ENCODE results near the gene NUTM2F.
A peak's percentile ranks its signal among the peaks of the same experiment; 100 is the strongest.
"Not testable (repeated sequence)": the region's sequence is repeated elsewhere in the genome, so short reads cannot be mapped to it uniquely, and the experiment has no call there.

The NUTM2F gene, protein sequence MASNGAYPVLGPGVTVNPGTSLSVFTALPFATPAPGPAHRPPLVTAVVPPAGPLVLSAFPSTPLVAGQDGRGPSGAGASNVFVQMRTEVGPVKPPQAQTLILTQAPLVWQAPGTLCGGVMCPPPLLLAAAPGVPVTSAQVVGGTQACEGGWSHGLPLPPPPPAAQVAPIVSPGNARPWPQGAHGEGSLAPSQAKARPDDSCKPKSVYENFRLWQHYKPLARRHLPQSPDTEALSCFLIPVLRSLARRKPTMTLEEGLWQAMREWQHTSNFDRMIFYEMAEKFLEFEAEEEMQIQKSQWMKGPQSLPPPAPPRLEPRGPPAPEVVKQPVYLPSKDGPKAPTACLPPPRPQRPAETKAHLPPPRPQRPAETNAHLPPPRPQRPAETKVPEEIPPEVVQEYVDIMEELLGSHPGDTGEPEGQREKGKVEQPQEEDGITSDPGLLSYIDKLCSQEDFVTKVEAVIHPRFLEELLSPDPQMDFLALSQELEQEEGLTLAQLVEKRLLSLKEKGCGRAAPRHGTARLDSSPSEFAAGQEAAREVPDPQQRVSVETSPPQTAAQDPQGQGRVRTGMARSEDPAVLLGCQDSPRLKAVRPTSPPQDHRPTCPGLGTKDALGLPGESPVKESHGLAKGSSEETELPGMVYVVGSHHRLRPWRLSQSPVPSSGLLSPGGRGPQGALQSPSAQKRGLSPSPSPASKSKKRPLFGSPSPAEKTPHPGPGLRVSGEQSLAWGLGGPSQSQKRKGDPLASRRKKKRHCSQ

DNA sequence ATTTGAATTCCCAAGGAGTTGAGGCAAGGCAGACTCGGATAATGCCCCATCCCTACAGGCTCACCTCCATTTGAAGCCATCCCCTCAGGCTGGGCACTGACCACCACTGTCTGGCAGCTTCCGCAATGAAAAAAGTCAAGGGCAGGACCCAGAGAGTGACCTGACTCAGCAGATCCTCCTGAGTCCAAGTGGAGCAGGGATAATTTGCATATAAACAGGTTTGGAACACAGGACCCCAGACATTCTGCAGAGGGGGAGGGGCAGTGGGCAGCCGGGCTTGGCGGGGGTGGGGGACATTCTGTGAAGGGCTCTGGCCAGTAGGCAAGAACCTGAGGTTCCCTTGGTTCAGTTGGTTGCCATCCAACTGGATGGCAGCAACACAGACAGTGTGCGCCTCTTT lies at the start of gene NUTM2F:
Gene NUTM2F, minus strand, starts transcription at position 101 of the 400 bp plus-strand sequence. Its CDS starts 21 bp downstream, at position 80.
- DNase-seq: not testable (repeated sequence)

DNA sequence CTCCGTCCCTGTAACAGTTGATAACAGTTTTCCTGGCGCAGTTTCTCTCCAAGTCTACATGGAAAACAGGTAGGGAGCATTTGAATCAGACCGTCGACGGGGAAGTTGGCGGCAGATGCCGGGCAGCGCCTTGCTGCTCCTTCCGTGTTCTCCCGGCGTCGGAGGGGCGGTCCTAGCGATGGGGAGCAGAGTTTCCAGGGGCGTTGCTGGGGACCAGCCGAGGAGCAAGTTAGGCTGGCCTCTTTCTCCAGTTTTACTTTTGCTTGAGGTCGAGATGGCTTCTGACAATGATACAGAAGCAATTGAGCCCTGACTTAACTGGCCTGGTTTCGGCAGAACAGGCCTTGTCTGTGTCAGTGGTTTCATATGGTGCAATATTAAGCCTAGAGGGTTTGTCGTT lies 46.8 kb upstream of the NUTM2F start:
- not testable (repeated sequence) for DNase-seq

DNA sequence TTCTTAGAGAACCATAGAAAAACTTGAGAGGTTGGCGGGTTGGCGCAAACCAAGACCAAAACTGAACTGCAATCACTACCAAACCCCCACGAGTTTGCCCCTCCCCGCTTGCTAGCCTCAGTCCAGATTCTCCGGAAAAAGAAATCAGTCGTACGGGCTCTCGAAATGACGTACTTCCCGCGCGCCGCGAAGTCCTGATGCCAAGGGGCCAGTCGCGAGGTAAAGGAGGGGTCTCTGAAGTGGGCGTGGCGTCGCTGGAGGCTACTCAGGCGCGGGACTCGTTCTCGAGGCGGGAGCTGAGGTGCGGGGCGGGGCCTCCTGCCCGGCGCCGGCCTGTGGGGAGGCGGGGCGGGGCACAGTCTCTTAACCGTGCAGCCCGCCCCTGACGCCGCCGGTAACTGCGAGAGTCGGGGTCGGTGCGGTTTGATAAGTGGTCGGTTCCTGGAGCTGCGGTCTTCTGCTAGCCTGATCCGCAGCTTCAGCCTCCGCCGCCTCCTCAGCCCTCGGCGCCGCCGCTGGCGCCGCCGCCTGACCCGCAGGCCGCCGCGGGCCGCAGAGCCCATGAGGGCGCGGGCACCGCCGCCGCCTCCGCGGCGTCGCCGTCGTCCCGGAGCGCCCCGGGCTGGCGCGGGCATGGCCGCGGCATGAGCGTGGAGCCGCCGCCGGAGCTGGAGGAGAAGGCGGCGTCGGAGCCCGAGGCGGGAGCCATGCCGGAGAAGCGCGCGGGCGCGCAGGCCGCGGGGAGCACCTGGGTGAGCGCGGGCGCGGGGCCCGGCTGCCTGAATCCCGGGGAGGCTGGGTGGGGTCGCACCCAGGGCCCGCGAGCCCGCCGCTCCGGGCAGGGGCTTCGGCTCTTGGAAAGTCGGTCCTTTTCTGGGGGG lies 46.0 kb upstream of the NUTM2F start:
- DNase-seq: peak; percentile 15

DNA sequence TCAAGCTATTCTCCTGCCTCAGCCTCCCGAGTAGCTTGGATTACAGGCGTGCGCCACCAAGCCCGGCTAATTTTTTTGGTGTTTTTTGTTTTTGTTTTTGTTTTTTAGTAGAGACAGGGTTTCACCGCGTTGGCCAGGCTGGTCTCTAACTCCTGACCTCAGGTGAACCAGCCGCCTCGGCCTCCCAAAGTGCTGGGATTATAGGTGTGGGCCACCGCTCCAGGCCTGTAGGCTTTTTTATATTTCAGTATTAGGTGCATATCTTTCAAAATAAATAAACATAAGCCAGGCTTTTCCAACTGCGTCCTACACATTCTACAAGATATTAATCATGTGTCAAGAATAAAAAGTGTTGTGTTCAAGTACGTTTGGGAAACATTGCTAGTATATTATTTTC lies 45.3 kb upstream of the NUTM2F start:
- not testable (repeated sequence) for DNase-seq

DNA sequence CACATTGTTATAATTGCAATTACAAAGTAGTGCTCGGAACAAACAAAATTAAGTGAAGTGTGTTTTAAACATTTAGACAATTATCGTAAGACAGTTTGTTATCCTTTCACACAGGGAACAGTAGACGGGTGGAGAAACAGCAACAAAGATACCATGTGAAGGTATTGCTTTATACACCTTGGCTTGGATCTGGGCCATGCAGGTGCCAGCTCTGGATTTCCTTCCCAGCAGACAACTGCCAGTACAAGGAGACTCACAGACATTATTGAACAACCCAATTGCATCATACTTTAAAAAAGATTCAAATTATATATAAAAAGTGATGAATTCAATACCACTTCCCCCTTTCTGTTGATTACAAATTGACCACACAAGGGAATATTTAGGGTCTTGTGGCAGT lies 41.8 kb upstream of the NUTM2F start:
- not testable (repeated sequence) for DNase-seq

DNA sequence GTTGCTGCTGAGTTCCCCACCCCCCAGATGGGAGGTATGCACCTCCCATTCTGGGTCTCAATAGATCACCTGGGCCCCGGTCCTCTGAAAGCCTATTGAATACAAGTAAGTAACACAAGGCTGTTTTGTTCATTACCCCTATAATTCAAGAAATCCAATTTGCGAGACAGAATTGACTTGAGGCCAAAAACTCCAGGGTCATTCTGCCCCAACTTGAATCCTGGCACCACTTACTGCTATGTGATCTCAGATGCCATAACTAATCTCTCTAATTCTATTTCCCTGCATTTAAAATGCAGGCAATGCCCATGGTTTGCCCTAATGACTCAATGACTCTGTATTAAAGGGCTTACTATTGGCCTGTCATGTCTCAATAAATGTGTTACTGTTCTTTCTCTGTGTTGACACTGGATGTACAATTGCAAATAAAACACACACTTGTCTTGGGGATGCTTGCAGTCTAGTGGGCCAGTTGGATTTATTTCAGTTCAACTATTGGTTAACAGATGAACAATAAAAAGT lies 35.7 kb upstream of the NUTM2F start:
- DNase-seq: not testable (repeated sequence)

DNA sequence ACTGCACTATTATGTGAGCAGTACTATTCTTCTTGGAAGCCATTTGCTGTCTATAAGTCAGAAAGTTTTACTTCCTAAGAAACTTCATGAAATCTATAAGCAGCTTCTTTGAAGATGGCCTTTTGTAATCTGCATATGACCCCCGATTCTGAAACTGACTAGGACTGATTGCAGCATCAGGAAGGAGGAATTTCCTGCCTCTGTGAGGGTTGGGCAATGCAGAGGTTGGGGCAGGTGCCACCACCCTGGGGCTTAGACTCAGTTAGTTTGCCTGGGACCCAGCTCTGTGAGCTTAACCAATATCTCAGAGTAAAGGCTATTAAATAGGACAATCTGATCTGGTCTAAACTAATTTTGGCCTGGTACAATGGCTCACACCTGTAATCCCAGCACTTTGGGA lies 28.7 kb upstream of the NUTM2F start:
- DNase-seq: not testable (repeated sequence)

DNA sequence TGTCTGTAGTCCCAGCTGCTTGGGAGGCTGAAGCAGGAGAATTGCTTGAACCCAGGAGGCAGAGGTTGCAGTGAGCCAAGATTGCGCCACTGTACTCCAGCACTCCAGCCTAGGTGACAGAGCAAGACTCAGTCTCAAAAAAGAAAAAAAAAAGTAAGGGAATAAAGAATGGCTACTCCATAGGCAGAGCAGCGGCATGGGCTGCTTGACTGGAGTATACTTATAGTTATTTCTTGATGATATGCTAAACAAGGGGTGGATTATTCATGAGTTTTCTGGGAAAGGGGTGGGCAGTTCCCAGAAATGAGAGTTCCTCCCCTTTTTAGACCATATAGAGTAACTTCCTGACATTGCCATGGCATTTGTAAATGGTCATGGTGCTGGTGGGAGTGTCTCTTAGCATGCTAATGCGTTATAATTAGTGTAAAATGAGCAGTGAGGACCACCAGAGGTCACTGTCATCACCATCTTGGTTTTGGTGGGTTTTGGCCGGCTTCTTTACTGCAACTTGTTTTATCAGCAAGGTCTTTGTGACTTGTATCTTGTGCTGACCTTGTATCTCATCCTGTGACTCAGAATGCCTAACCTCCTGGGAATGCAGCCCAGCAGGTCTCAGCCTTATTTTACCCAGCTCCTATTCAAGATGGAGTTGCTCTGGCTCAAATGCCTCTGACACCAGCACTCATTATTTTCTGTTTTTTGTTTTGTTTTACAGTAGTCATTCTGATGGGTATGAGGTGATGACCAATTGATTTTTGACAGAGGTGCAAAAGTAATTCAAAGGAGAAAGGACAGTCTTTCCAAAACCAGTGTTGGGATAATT lies 23.7 kb upstream of the NUTM2F start:
- DNase-seq: not testable (repeated sequence)

DNA sequence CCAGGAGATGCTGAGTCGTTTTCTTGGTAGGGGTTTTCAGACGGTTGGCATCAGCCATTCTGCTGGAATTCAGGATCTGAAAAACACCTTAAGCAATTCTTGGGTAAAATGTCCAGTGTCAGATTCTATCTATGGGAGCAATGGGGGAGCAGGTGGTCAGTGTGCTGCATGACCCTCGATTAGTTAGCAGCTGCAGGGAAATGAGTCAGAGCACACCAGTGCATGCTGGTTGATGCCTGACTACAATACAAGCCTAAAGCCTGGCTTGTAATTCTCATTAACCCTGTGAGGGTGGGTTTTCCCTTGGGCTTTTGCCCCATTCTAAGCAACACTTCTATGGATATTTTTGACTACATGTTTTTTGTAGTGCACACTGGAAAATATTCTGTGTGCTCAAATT lies 20.3 kb upstream of the NUTM2F start:
- not testable (repeated sequence) for DNase-seq

DNA sequence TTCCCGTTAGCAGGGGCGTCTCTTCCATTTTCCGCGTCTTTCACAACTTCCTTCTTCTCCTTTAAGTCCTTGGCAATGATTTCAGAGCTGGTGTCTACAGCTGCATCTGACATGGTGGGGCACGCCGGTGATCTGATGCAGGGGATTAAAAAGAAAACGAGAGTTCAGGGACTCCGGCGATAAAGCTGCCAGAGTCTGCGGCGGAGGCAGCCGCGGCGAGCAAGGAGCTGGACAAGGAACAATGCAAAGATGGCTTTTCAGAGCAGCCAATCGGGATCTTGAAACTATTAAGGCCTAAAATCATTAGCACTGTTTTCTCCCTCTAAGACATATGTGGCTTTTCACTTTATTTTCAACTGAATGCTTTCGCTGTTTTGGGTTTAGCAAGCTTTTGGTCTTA lies 19.0 kb upstream of the NUTM2F start:
- not testable (repeated sequence) for DNase-seq

DNA sequence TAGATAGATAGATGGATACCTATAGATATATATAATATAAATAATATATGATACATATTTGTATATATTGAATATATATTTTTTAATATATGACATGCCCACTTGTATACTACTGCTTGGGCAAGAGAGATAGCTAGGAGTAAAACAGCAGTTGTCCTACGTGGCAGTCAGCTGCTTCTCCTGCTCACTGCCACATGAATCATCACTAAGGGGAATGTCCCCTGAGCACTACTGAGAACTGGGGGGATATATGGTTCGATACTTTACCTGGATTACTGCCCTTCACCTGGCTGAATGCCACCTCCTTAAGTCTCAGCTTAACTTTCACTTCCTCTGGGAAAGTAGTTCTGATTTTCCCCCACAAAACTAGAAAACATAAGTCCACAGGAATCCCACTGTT lies 13.3 kb upstream of the NUTM2F start:
- DNase-seq: not testable (repeated sequence)

DNA sequence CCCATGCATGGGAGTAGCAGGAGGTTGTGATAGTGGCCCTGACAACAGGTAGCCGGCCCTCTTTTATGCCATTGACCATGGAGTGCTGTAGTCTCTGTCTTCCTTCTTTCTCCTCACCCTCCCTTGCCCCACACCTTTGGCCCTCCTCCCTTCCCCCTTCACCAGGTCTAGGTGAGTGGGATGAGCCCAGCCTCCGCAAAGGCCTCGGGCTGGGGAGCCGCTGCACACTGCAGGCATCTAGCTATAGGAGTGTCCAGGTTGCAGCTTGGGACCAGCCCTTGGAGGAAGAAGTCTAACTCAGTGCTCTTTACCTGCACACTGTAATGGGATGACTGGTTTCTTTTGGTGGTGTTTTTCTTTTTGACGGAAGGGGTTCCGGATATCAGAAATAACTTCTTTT lies 12.3 kb upstream of the NUTM2F start:
- DNase-seq: not testable (repeated sequence)

DNA sequence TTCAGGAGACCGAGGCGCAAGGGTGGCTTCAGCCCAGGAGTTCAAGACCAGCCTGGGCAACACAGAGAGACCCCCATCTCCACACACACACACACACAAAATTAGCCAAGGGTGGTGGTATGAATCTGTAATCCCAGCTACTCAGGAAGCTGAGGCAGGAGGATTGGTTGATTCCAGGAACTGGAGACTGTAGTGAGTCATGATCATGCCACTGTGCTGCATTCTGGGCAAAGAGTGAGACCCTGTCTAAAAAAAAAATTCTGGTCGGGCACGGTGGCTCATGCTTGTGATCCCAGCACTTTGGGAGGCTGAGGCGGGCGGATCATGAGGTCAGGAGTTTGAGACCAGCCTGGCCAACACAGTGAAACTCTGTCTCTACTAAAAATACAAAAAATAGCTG lies 11.2 kb upstream of the NUTM2F start:
- DNase-seq: not testable (repeated sequence)

DNA sequence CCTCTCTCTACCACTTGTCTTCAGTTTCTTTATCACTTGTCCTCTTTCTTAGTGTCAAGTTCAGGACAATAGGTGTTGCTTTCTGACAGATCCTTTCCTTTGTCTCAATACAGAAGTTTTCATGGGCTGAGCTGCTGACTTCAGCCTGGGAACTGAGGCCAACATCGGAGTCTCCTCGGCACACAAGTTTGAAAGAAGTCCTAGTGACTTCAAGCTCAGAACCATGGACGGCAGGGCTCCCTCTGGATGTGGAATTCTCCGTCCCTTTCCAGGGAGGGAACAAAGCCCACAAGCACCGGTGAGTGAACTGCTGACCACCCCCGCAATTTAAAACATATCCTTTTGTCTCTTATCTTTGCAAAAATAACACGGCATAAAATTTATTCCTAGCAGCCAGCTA lies 10.3 kb upstream of the NUTM2F start:
- not testable (repeated sequence) for DNase-seq

DNA sequence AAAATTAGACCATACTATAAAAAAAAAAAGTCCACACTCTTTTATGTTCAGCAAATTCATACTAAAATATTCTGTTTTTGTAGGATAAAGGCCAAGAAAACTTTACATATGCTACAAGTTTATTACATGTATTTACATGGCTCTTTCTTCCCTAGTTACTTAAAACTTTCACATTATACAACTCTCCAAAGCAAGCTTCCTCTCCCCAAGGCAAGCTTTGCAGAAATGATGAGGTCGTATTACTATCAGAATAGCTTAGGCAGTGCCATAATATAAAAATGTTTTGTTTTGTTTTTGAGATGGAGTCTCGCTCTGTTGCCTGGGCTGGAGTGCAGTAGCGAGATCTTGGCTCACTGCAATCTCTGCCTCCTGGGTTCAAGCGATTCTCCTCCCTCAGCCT lies 8.0 kb upstream of the NUTM2F start:
- DNase-seq: not testable (repeated sequence)

DNA sequence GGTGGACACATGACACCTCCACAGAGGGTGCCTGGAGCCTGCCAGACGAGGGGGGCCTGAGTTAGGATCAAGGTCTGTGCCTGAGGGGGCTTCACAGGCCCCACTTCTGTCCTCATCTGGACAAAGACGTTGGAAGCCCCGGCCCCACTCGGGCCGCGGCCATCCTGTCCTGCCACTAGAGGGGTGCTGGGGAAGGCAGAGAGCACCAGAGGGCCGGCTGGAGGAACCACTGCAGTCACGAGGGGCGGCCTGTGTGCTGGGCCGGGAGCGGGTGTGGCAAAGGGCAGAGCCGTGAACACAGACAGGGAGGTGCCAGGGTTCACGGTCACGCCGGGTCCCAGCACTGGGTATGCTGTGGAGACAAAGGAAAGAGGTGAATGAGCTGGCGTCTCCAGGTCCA lies 2.9 kb downstream of the NUTM2F start:
- not testable (repeated sequence) for DNase-seq

DNA sequence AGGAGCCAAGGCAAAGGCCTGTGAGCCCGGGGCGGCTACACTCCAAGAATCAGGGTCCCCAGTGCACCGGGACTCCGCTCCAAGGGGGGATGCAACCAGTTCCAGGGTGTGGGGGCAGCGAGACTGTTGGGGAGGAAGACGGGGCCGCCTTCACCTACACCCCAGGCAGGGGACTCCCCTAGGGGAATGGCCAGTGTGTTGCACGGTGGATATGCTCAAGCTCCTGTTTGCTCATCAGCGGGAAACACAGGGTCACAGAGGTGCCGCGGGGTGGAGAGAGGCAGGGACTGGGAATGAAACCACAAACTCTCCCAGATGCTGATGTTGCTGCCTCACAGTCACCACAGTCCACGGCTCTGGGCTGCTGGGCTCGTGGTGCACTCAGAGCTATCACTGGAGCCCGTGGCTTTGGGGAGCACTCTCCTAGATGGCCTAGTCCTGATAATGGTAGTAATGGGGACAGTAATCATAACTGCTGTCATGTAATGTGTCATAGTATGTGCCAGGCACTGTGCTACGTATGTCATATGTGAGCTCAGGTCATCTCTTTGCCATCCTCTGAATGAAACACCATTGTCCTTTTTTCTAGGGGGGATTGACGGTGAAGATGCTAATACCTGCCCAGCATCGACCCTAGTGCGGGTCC lies 5.2 kb downstream of the NUTM2F start:
- not testable (repeated sequence) for DNase-seq

DNA sequence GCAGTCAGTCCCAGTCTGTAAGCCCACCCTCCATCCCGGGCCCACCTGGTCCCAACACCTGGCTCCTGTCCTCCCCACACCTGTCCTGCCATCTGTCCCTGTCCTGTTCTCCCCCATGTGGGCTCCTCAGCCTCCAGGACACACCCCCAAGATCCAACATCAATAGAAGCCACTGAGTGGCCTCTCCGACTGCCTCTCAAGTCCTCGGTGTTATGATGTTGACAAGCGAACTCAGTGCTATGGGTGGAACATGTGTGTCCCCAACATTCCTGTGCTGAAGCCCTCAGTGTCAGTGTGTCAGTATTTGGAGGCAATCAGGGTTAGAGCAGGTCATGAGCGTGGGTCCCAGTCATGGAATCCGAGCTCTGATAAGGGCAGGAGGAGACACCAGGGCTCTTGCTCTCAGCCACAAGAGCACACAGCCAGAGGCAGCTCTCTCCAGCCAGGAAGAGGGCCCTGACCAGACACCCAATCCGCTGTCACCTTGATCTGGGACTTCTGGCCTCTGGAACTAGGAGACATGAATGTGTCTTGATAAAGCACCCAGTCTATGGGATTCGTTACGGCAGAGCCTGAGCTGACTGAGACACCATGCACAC lies 6.0 kb downstream of the NUTM2F start:
- DNase-seq: not testable (repeated sequence)

DNA sequence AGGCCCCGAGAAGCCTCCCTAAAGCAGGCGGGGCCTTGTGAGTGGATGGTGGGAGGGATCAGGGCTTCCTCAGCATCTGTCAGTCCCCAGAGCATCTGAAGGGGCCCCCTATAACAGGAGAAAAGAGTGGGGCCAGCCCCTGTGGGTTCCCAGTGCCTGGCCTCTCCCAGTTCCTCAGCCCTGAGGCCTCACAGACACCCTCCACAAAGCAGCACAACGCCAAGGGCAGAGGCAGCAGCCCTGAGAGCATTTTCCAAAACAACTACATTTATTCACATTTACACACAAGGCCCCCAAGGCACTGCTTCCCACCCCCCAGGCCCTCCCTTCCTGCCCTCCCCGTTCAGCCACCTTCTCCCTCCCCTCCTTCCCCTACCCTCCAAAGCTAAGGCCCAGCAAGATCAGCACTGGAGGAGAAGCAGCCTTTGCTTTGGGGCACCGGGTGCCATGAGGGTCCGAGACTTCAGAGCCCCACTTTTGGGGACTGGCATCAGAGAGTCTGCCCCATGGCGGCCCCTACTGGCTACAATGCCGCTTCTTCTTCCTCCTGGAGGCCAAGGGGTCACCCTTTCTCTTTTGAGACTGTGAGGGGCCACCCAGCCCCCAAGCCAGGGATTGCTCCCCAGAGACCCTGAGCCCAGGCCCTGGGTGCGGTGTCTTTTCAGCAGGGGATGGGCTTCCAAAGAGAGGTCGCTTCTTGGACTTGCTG lies 10.3 kb downstream of the NUTM2F start:
- DNase-seq: not testable (repeated sequence)

DNA sequence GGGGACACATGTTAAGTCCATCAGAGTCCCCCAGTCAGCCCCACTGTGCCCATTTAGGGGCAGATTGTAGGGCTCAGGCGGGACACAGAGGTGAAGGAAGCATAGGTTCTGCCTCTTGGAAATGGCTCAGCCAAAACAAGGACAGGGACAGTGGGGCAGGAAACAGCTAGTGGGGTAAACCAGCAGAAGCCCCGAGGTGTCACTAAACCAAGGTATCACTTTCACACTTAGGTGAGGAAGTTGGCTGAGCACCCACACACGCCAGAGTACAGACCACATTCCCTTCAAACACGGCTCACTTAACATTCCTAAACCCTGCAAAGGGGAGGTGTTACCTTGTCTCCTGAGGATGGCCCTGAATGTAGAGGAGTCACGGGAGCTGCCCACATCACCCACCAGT lies 12.2 kb downstream of the NUTM2F start:
- not testable (repeated sequence) for DNase-seq
